LNCaP clone FGC (cell line): ENCODE results near the gene PROX1.

ENCODE experiments used
- DNase-seq: peaks from one replicate; pipeline ENCODE4 v3.0.0-alpha.2; 2011; ENCODE audit warnings: low read depth
- H3K4me3 ChIP-seq: 2 replicates; pipeline ENCODE4 v1.5.1; 2011; ENCODE audit warnings: mild to moderate bottlenecking, low read depth, low read length, control low read depth
- CTCF ChIP-seq: IDR thresholded peaks from 2 replicates; pipeline ENCODE4 v1.5.1; 2012; ENCODE audit warnings: mild to moderate bottlenecking; ENCODE audit not compliant: control insufficient read depth, insufficient read depth; ENCODE audit errors: extremely low read depth

PROX1 gene

GRCh38 chr1:213987927-213988506, at the start of gene PROX1:
Gene PROX1, plus strand, starts transcription at chr1:213987973. Its CDS starts 8,563 bp downstream, at chr1:213996536.
- peak within 1 kb of the TSS; percentile 50 for H3K4me3 ChIP-seq
- peak; percentile 58 for DNase-seq
- 0 out of 2 replicates have a peak, but pooled peaks have one; percentile 11 for TF ChIP-seq CTCF

DNA sequence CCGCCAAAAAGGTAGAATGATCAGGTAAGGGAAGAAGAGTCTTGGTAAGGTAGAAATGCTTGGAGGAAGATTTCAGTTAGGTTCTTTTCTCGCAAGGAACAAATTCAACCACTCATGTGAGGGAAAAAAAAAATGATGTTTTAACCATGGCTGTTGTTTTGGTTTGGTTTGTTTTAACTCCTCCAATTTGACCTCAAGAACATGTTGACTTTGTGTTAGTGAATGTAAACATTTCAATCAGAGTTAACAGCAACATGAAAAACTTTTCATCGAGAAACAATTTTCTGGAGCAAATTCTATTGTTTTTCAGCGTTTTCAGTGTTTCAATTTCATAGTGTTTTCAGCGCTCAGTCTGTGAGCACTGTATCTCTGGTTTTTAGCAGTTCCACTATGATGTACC, 49.0 kb upstream of the PROX1 start:
- DNase-seq, result no peak
- no peak for TF ChIP-seq CTCF
- H3K4me3 ChIP-seq, result no peak overlapping the region

- no peak overlapping the region for H3K4me3 ChIP-seq
- TF ChIP-seq CTCF, result no peak
- DNase-seq, result no peak
Measured at GRCh38 chr1:213939888-213940287, 47.9 kb upstream of the PROX1 start.

DNA sequence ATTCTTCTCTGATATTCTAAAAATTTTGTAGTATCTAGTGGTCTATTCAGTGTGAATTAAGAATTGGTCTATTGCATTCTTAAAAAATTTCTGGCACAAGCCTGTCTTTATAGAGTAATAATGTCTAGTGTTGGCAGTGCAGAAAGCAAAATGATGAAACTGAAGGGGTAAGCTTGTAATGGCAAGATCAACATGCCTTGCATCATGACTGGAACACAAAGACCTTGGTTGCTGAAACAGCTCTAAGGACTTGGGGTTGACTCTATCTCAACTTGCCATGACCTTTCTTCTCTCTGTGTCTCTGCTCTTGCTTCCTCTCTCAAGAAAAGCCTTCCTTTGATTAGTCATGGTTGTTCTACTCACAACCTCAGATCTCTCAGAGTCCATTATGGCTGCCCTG, 46.8 kb upstream of the PROX1 start:
- no peak for DNase-seq
- no peak overlapping the region for H3K4me3 ChIP-seq
- no peak for TF ChIP-seq CTCF

GRCh38 chr1:213942061-213942460, 45.7 kb upstream of the PROX1 start:
- no peak for TF ChIP-seq CTCF
- H3K4me3 ChIP-seq, result no peak overlapping the region
- DNase-seq, result no peak

DNA sequence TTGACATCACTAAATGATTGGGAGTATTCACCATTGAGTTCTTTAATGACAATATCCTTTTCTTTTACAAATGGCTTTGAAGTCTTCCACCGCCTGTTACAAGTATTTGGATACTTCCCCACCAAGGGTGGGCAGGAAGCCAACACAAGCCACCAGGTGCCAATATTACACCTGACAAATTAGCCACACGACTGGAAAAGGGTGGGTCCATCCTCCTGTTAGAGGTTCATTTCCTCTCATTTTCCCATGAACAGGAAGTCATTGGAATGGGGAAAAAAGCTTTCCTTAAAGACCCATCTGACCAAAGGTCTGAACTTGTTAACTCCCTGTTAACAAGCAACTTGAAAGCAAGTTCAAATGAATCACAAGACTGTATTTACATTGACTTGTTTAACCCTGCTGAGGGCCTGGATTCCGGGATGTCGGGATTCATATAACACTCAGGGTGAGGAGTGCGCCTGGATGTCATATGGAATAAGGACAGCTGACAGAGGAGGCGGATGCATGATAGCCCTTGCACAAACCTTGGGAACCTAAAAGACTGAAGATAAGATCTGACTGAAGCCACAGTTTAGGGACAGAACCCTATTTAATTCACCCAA, 40.5 kb upstream of the PROX1 start:
- H3K4me3 ChIP-seq, result no peak overlapping the region
- no peak for DNase-seq
- no peak for TF ChIP-seq CTCF

- no peak for DNase-seq
- TF ChIP-seq CTCF, result no peak
- H3K4me3 ChIP-seq, result no peak overlapping the region
Measured at GRCh38 chr1:213951876-213952275, 35.9 kb upstream of the PROX1 start.
